ENCODE results near the gene WNT3A.

The WNT3A gene

DNA sequence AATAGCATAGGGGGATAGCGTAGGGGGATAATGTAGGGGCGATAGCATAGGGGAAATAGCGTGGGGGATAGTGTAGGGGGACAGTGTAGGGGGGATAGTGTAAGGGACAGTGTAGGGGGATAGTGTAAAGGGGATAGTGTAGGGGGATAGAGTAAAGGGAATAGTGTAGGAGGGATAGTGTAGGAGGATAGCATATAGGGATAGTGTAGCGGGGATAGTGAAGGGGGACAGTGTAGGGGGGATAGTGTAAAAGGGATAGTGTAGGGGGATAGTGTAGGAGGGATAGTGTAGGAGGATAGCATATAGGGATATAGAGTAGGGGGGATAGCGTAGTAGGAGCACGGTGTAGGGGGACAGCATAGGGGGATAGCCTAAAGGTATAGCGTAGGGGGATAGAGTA lies 61.6 kb downstream of the WNT3A start:
- no peak for TF ChIP-seq CTCF (IDR thresholded peaks at IDR 0.05)
- no peak overlapping the region for H3K27ac ChIP-seq
- no peaks in the 10 kb centered on the region for H3K36me3 ChIP-seq (ENCODE audit: control insufficient read depth, insufficient read depth, low read length)
- no peak overlapping the region for H2AFZ ChIP-seq
- no peak overlapping the region for H3K4me3 ChIP-seq (ENCODE audit: low read depth, low read length)
- no peaks in the 10 kb centered on the region for H3K9me3 ChIP-seq (ENCODE audit: control insufficient read depth, low read length)
- no peaks in the 10 kb centered on the region for H3K4me1 ChIP-seq
- no peak overlapping the region for H3K4me2 ChIP-seq (ENCODE audit: low read length)
- no peaks in the 10 kb centered on the region for H3K27me3 ChIP-seq (ENCODE audit: control insufficient read depth, insufficient read depth, low read length)
- no peaks in the 10 kb centered on the region for H3K79me2 ChIP-seq
- no peak overlapping the region for H3K9ac ChIP-seq

DNA sequence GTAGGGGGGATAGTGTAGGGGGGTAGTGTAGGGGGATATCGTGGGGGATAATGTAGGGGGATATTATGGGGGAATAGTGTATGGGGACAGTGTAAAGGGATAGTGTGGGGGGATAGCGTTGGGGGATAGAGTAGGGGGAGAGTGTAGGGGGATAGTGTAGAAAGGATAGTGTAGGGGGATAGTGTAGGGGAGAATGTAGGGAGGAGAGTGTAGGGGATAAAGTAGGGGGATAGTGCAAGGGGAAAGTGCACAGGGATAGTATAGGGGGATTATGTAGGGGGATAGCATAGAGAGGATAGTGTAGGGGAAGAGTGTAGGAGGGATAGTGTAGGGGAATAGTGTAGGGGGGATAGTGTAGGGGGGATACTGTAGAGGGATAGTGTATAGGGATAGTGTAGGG lies 63.4 kb downstream of the WNT3A start:
- no peaks in the 10 kb centered on the region for H3K9me3 ChIP-seq (ENCODE audit: control insufficient read depth, low read length)

DNA sequence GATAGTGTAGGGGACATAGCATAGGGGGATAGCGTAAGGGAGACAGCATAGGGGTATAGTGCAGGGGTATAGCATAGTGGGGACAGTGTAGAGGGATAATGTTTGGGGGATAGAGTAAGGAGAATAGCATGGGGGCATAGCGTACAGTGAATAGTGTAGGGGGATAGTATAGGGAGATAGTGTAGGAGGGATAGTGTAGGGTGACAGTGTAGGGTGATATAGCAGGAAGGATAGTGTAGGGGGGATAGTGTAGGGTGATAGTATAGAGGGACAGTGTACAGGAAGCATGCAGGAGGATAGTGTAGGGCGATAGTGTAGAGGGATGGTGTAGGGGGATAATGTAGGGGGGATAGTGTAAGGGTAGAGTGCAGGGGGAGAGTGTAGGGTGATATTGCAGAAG lies 64.1 kb downstream of the WNT3A start:
- TF ChIP-seq CTCF (IDR thresholded peaks at IDR 0.05), result no peak

More for the DNA sequence above, 63.4 kb downstream of the WNT3A start:
- H3K36me3 ChIP-seq (ENCODE audit: control insufficient read depth, insufficient read depth, low read length), result no peaks in the 10 kb centered on the region
- no peak for TF ChIP-seq CTCF (IDR thresholded peaks at IDR 0.05)
- no peak overlapping the region for H3K27ac ChIP-seq
- H3K4me1 ChIP-seq, result no peaks in the 10 kb centered on the region
- H3K27me3 ChIP-seq (ENCODE audit: control insufficient read depth, insufficient read depth, low read length), result no peaks in the 10 kb centered on the region
- H3K4me2 ChIP-seq (ENCODE audit: low read length), result no peak overlapping the region
- no peak overlapping the region for H2AFZ ChIP-seq
- no peak overlapping the region for H3K4me3 ChIP-seq (ENCODE audit: low read depth, low read length)
- no peak overlapping the region for H3K9ac ChIP-seq
- no peaks in the 10 kb centered on the region for H3K79me2 ChIP-seq

GRCh38 chr1:228071839-228072657 lies 65.2 kb downstream of the WNT3A start:
- Histone ChIP-seq H3K4me1 (no peaks in the 10 kb centered on the region), H3K27me3 (ENCODE audit: control insufficient read depth, insufficient read depth, low read length) (no peaks in the 10 kb centered on the region), H3K36me3 (ENCODE audit: control insufficient read depth, insufficient read depth, low read length) (no peaks in the 10 kb centered on the region), H3K9ac (no peak overlapping the region), H3K79me2 (no peaks in the 10 kb centered on the region), H3K27ac (no peak overlapping the region), H3K9me3 (ENCODE audit: control insufficient read depth, low read length) (no peaks in the 10 kb centered on the region), H3K4me2 (ENCODE audit: low read length) (no peak overlapping the region), H2AFZ (no peak overlapping the region), H3K4me3 (ENCODE audit: low read depth, low read length) (no peak overlapping the region)
- TF ChIP-seq CTCF (IDR thresholded peaks at IDR 0.05), result no peak

More for the DNA sequence above, 64.1 kb downstream of the WNT3A start:
- Histone ChIP-seq H2AFZ (no peak overlapping the region), H3K4me2 (ENCODE audit: low read length) (no peak overlapping the region), H3K4me1 (no peaks in the 10 kb centered on the region), H3K4me3 (ENCODE audit: low read depth, low read length) (no peak overlapping the region), H3K9ac (no peak overlapping the region), H3K27ac (no peak overlapping the region), H3K36me3 (ENCODE audit: control insufficient read depth, insufficient read depth, low read length) (no peaks in the 10 kb centered on the region), H3K9me3 (ENCODE audit: control insufficient read depth, low read length) (no peaks in the 10 kb centered on the region), H3K79me2 (no peaks in the 10 kb centered on the region), H3K27me3 (ENCODE audit: control insufficient read depth, insufficient read depth, low read length) (no peaks in the 10 kb centered on the region)

GRCh38 chr1:228072658-228073043 lies 65.9 kb downstream of the WNT3A start:
- Histone ChIP-seq H3K79me2 (no peaks in the 10 kb centered on the region), H3K4me1 (no peaks in the 10 kb centered on the region), H2AFZ (no peak overlapping the region), H3K27me3 (ENCODE audit: control insufficient read depth, insufficient read depth, low read length) (no peaks in the 10 kb centered on the region), H3K36me3 (ENCODE audit: control insufficient read depth, insufficient read depth, low read length) (no peaks in the 10 kb centered on the region), H3K27ac (no peak overlapping the region), H3K9ac (no peak overlapping the region), H3K4me3 (ENCODE audit: low read depth, low read length) (no peak overlapping the region), H3K4me2 (ENCODE audit: low read length) (no peak overlapping the region), H3K9me3 (ENCODE audit: control insufficient read depth, low read length) (no peaks in the 10 kb centered on the region)
- TF ChIP-seq CTCF (IDR thresholded peaks at IDR 0.05), result no peak

Measured in parathyroid adenoma (tissue), 2 donors.